Left ventricle myocardium inferior (tissue), 1 donor: ENCODE results near the gene CCSER2. TPM values are rescaled to one million over a fixed set of nuclear protein-coding genes. Genes with fewer than 3 reads are reported as not detected.

Experiments used
- DNase-seq: peaks from one replicate; pipeline ENCODE4 v3.0.0-alpha.2; 2020
- H3K27ac ChIP-seq: fragments of 200-600 bp; replicated peaks from 2 replicates; pipeline ENCODE4 v1.8.0; 2021
- H3K27me3 ChIP-seq: fragments of 200-600 bp; 2 replicates; pipeline ENCODE4 v1.8.0; 2021; ENCODE audit warnings: low read depth
- H3K36me3 ChIP-seq: fragments of 200-600 bp; 2 replicates; pipeline ENCODE4 v1.8.0; 2021
- H3K4me1 ChIP-seq: fragments of 200-600 bp; 2 replicates; pipeline ENCODE4 v1.8.0; 2021
- H3K4me3 ChIP-seq: fragments of 200-600 bp; 2 replicates; pipeline ENCODE4 v1.8.0; 2021; ENCODE audit warnings: mild to moderate bottlenecking, moderate library complexity
- H3K9me3 ChIP-seq: fragments of 200-600 bp; replicated peaks from 2 replicates; pipeline ENCODE4 v1.8.0; 2021
- intact Hi-C: fragments of 100-400 bp; cut with micrococcal nuclease; formaldehyde crosslinking; loops from one replicate; pipeline ENCODE4 v1.11.0; 2022
- total RNA-seq: library from RNA; stranded (reverse); fragmentation: NEBNext Ultra II Directional; extraction: Animal tissue kit (Norgen Biotek cat#: 25700); gene quantifications from one replicate; pipeline ENCODE4 v1.2.1, GENCODE V29; 2021
- TF ChIP-seq, protein P1 (sequence below): fragments of 200-600 bp; IDR thresholded peaks from 2 replicates; pipeline ENCODE4 v1.8.0; 2021; ENCODE audit warnings: antibody characterized with exemption, mild to moderate bottlenecking, borderline replicate concordance
- donor health status: DM: no; HTN: yes; CAD: no; lungs with severe emphysema.

Gene CCSER2
- total RNA-seq, 1 donor from 2014 or later = 175 TPM

DNA sequence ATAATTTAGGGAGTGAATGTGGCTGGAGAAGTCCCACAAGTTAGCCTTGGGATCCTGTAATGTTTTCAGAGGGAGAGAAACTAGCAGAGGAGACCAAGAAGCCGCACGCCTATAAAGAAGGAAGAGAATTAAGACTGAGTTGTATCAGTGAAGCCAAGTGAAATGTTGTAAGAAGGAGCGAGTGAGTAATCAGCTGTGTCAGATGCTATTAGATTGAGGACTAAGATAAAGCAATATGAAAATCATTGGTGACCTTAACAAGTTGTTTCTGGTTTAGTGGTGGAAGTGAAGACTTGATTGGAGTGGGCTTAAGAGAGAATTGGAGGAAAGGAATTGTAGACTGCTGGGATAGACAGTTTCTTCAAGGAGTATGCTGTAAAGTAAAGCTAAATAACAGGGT lies 8.8 kb downstream of the CCSER2 start:
- intact Hi-C loops = no loop called here
- Histone ChIP-seq H3K4me1 (peaks cover 69% of the 10 kb centered on the region), H3K4me3 (no peak overlapping the region), H3K9me3 (no peaks in the 10 kb centered on the region), H3K27me3 (no peaks in the 10 kb centered on the region), H3K36me3 (no peaks in the 10 kb centered on the region), H3K27ac (no peak overlapping the region)
- DNase-seq = no peak
- TF ChIP-seq, protein P1, sequence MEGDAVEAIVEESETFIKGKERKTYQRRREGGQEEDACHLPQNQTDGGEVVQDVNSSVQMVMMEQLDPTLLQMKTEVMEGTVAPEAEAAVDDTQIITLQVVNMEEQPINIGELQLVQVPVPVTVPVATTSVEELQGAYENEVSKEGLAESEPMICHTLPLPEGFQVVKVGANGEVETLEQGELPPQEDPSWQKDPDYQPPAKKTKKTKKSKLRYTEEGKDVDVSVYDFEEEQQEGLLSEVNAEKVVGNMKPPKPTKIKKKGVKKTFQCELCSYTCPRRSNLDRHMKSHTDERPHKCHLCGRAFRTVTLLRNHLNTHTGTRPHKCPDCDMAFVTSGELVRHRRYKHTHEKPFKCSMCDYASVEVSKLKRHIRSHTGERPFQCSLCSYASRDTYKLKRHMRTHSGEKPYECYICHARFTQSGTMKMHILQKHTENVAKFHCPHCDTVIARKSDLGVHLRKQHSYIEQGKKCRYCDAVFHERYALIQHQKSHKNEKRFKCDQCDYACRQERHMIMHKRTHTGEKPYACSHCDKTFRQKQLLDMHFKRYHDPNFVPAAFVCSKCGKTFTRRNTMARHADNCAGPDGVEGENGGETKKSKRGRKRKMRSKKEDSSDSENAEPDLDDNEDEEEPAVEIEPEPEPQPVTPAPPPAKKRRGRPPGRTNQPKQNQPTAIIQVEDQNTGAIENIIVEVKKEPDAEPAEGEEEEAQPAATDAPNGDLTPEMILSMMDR = no peak

DNA sequence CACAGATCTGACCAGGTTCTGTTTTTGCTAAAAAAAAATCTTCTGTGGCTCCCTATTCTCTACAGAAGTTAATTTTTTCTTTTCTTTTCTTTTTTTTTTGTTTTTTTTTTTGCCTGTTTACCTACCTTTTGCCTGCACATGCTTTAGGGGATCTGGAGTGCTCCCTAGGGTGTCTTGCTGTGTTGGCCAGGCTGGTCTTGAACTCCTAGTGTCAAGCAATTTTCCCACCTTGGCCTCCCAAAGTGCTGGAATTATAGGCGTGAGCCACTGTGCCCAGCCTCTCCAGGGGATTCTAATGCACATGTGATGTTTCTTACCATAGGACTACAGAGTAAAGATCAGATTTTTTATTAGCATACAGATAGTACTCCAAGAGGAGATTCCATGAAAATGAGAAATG lies 10.6 kb downstream of the CCSER2 start:
- TF ChIP-seq, protein P1 = no peak

DNA sequence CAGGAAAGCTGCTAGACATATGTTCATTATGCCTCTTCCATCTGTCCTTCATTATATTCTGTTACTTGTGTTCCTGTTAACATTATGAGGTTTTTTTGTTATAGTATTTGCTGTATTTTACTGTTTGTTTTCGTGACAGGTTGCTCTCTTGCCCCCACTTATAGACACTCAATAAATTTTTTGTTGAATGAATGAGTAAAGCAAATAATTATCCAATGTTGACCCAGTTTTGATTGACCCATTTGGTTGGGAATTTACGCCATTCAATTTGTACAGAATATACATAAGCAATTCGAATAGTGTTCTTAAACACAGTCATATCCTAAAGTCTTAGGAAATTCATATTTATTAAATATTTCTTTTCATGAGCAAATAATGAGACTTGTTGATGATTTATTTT lies 11.8 kb downstream of the CCSER2 start:
- peaks cover 76% of the 10 kb centered on the region for H3K4me1 ChIP-seq
- H3K4me3 ChIP-seq = no peak overlapping the region
- no peaks in the 10 kb centered on the region for H3K27me3 ChIP-seq

More for the DNA sequence above, 10.6 kb downstream of the CCSER2 start:
- Histone ChIP-seq H3K9me3 (no peaks in the 10 kb centered on the region), H3K36me3 (no peaks in the 10 kb centered on the region), H3K27me3 (no peaks in the 10 kb centered on the region), H3K27ac (no peak overlapping the region), H3K4me1 (peaks cover 76% of the 10 kb centered on the region), H3K4me3 (no peak overlapping the region)
- no peak for DNase-seq
- intact Hi-C loops = no loop called here

DNA sequence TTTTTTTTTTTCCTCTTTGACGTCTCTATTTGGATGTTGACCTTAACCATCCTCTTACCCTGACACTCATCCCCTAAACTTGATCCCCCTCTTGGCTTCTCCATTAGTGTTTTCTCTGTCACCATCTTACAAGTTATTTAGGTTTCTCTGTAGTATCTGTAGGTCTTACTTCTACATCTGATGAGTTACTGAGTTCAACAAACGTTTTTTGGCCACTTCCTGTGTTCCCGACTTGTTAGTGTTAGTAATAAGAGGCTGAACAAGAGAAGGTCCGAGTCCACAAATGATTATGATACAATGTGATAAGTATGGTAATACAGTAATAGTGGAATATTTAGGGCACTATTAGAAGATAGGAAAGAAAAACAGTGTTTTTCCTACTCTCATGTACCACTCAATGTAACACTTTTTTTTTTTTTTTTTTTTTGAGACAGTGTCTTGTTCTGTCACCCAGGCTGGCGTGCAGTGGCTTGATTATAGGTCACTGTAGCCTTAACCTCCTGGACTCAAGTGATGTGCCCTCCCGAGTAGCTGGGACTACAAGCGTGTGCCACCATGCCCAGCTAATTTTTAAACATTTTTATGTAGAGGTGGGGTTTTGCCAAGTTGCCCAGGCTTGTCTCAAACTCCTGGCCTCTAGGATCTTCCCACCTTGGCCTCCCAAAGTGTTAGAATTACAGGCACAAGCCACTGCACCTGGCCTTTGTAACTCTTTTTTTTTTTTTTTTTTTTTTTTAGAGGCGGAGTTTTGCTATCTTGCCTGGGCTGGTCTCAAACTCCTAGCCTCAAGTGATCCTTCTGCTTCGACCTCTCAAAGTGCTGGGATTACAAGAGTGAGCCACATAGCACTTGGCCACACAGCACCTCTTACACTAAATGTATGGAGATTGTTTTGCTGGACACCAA lies 12.5 kb downstream of the CCSER2 start:
- H3K4me3 ChIP-seq = no peak overlapping the region
- no peaks in the 10 kb centered on the region for H3K9me3 ChIP-seq
- peaks cover 75% of the 10 kb centered on the region for H3K4me1 ChIP-seq
- intact Hi-C loops = no loop called here
- TF ChIP-seq, protein P1 = no peak
- no peak overlapping the region for H3K27ac ChIP-seq
- DNase-seq = no peak
- H3K36me3 ChIP-seq = no peaks in the 10 kb centered on the region
- H3K27me3 ChIP-seq = no peaks in the 10 kb centered on the region

More for the DNA sequence above, 11.8 kb downstream of the CCSER2 start:
- TF ChIP-seq, protein P1 = no peak
- H3K9me3 ChIP-seq = no peaks in the 10 kb centered on the region
- no peak overlapping the region for H3K27ac ChIP-seq
- H3K36me3 ChIP-seq = no peaks in the 10 kb centered on the region
- intact Hi-C loops = no loop called here
- no peak for DNase-seq

- H3K4me1 ChIP-seq = peaks cover 75% of the 10 kb centered on the region
- H3K4me3 ChIP-seq = no peak overlapping the region
- intact Hi-C loops = no loop called here
- H3K27me3 ChIP-seq = no peaks in the 10 kb centered on the region
- H3K27ac ChIP-seq = no peak overlapping the region
- no peak for DNase-seq
- H3K36me3 ChIP-seq = no peaks in the 10 kb centered on the region
- H3K9me3 ChIP-seq = no peaks in the 10 kb centered on the region
- TF ChIP-seq, protein P1 = no peak
Observed at GRCh38 chr10:84341538-84341856, 13.1 kb downstream of the CCSER2 start.
